K562 (cell line): Measurements from ENCODE around the gene NOSIP. TPM values are rescaled to one million over a fixed set of nuclear protein-coding genes. Genes with fewer than 3 reads are reported as not detected.
A peak's percentile ranks its signal among the peaks of the same experiment; 100 is the strongest.

Experiments used
- ADNP ChIP-seq: fragments of 200-800 bp; sonication (Bioruptor generic); IDR thresholded peaks from 2 replicates; pipeline ENCODE4 v1.6.1; 2016; ENCODE audit warnings: missing genetic modification characterization, missing compliant biosample characterization
- ARID1B ChIP-seq: fragments of 450-650 bp; IDR thresholded peaks from 2 replicates; pipeline ENCODE4 v1.6.1; 2016; ENCODE audit warnings: antibody characterized with exemption, mild to moderate bottlenecking, inconsistent platforms
- C11orf30 ChIP-seq: fragments of 450-650 bp; IDR thresholded peaks from 2 replicates; pipeline ENCODE4 v1.6.1; 2016; ENCODE audit warnings: low read depth, mild to moderate bottlenecking
- CREM ChIP-seq: IDR thresholded peaks from 2 replicates; pipeline ENCODE4 v1.6.1; 2014; ENCODE audit warnings: antibody characterized with exemption, low read depth
- DACH1 ChIP-seq: fragments of 450-650 bp; IDR thresholded peaks from 2 replicates; pipeline ENCODE4 v1.6.1; 2018; ENCODE audit not compliant: partially characterized antibody
- EGR1 ChIP-seq: fragments of 450-650 bp; conservative IDR thresholded peaks from 2 replicates; pipeline ENCODE4 v1.6.1; 2017; ENCODE audit warnings: mild to moderate bottlenecking
- ELF2 ChIP-seq: fragments of 250-450 bp; sonication (Bioruptor Pico); IDR thresholded peaks from 2 replicates; pipeline ENCODE4 v1.5.0; 2021; ENCODE audit warnings: mild to moderate bottlenecking
- ESRRA ChIP-seq: fragments of 450-650 bp; IDR thresholded peaks from 2 replicates; pipeline ENCODE4 v1.6.1; 2014; ENCODE audit warnings: low read depth, mild to moderate bottlenecking, moderate library complexity, borderline replicate concordance
- HOXB6 ChIP-seq: fragments of 250-450 bp; sonication (Bioruptor Pico); IDR thresholded peaks from 2 replicates; pipeline ENCODE4 v1.5.1; 2022; ENCODE audit warnings: mild to moderate bottlenecking, borderline replicate concordance
- KAT7 ChIP-seq: sonication (generic); formaldehyde crosslinking; IDR thresholded peaks from 2 replicates; pipeline ENCODE4 v1.8.0; 2022; ENCODE audit warnings: missing genetic modification reagents, mild to moderate bottlenecking, borderline replicate concordance
- MAX ChIP-seq: sonication (generic); formaldehyde crosslinking; IDR thresholded peaks from 2 replicates; pipeline ENCODE4 v1.9.0; 2022; ENCODE audit warnings: mild to moderate bottlenecking, missing genetic modification reagents
- MNT ChIP-seq, 2 experiments: fragments of 450-650 bp; conservative IDR thresholded peaks; 2 replicates each; pipeline ENCODE4 v1.6.1; 2017; ENCODE audit warnings: mild to moderate bottlenecking in 2 of 2, moderate library complexity in 2 of 2
- PHF8 ChIP-seq: fragments of 200-600 bp; sonication (generic); IDR thresholded peaks from 2 replicates; pipeline ENCODE4 v1.6.1; 2012; ENCODE audit warnings: mixed run types, mild to moderate bottlenecking, inconsistent platforms, low read length, moderate library complexity, borderline replicate concordance
- RBM39 ChIP-seq: fragments of 200-400 bp; formaldehyde crosslinking; optimal IDR thresholded peaks from 2 replicates; pipeline ENCODE3; 2018; ENCODE audit warnings: low read depth, low read length
- SPI1 ChIP-seq: IDR thresholded peaks from 2 replicates; pipeline ENCODE4 v1.6.1; 2011; ENCODE audit warnings: low read depth, low read length, control low read depth, borderline replicate concordance
- ZBTB7A ChIP-seq: IDR thresholded peaks from 2 replicates; pipeline ENCODE4 v1.6.1; 2011; ENCODE audit warnings: low read depth, mild to moderate bottlenecking, low read length, moderate library complexity, borderline replicate concordance; ENCODE audit not compliant: control insufficient read depth
- ZFP36 ChIP-seq: fragments of 150-350 bp; IDR thresholded peaks from 2 replicates; pipeline ENCODE4 v1.6.1; 2018; ENCODE audit warnings: low read length, low read depth; ENCODE audit not compliant: partially characterized antibody
- ZNF263 ChIP-seq: sonication (generic); formaldehyde crosslinking; IDR thresholded peaks from 2 replicates; pipeline ENCODE4 v1.8.0; 2022; ENCODE audit warnings: mild to moderate bottlenecking, missing genetic modification reagents, borderline replicate concordance
- ZNF277 ChIP-seq: fragments of 250-450 bp; sonication (Bioruptor Pico); IDR thresholded peaks from 2 replicates; pipeline ENCODE4 v1.8.0; 2022; ENCODE audit warnings: inconsistent platforms, mild to moderate bottlenecking, moderate library complexity, borderline replicate concordance
- ZNF518B ChIP-seq: fragments of 250-450 bp; sonication (Bioruptor Pico); IDR thresholded peaks from 2 replicates; pipeline ENCODE4 v1.5.0; 2021; ENCODE audit warnings: mild to moderate bottlenecking, moderate library complexity
- polyA plus RNA-seq, 8 experiments: library from polyadenylated mRNA; depleted of rRNA in 4 of 8; stranded (reverse) in 5 of 8; unstranded in 3 of 8; fragments of >200 nt; fragmentation: Nextera tagmentation in 2 of 8; fragmentation: Illumina TruSeq in 1 of 8; extraction: Ambion mirVana in 2 of 8; extraction: Trizol in 1 of 8; gene quantifications; 2 replicates each; pipeline versions ENCODE4 v1.2.1 to v1.2.3, GENCODE V29; 2011 to 2014; ENCODE audit warnings: inconsistent platforms in 1 of 8, missing spikeins in 1 of 8
- total RNA-seq, 7 experiments: library from RNA; depleted of rRNA in 6 of 7; stranded (reverse); fragments of >200 nt in 6 of 7; fragmentation: Illumina TruSeq in 2 of 7; extraction: Trizol in 2 of 7; gene quantifications; 2 replicates each; pipeline versions ENCODE4 v1.2.1 to v1.2.3, GENCODE V29; 2011 to 2021; ENCODE audit warnings: low replicate concordance in 1 of 7
- TF ChIP-seq, protein P1 (sequence below): sonication (generic); formaldehyde crosslinking; IDR thresholded peaks from 2 replicates; pipeline ENCODE4 v1.8.0; 2022; ENCODE audit warnings: missing genetic modification reagents, mild to moderate bottlenecking, moderate library complexity, borderline replicate concordance

NOSIP gene
- total and polyA plus RNA-seq, 9 of the 15 experiments (the other 6 are each of a cell fraction or from before 2014, with no cell fraction given) = 14.4 to 153 (median 79.9) TPM

GRCh38 chr19:49560358-49560900 is 19.9 kb downstream of the NOSIP start (continued):
- TF ChIP-seq ZNF518B (CRISPR knock-in tag) (no peak), MNT (conservative IDR thresholded peaks at IDR 0.05) (peak in 1 of 2 experiments; percentile 59; a peak in 2 of 4 replicates), ESRRA (peak; percentile 40; the same call in 1 of the 2 replicates), C11orf30 (peak; percentile 41), CREM (peak; percentile 35; the same call in 1 of the 2 replicates), HOXB6 (CRISPR knock-in tag) (no peak), PHF8 (no peak), ELF2 (CRISPR knock-in tag) (no peak), KAT7 (CRISPR knock-in tag) (no peak), ZBTB7A (peak; percentile 23; the same call in 1 of the 2 replicates), RBM39 (no peak), EGR1 (peak; percentile 67), ZNF277 (no peak), ZNF263 (peak; percentile 50; the same call in 1 of the 2 replicates), SPI1 (peak; percentile 21; the same call in 1 of the 2 replicates), ADNP (tag) (no peak), DACH1 (peak; percentile 63), MAX (CRISPR knock-in tag) (peak; percentile 10; the same call in 1 of the 2 replicates), ZFP36 (peak; percentile 97), ARID1B (no peak)
- TF ChIP-seq, protein P1, sequence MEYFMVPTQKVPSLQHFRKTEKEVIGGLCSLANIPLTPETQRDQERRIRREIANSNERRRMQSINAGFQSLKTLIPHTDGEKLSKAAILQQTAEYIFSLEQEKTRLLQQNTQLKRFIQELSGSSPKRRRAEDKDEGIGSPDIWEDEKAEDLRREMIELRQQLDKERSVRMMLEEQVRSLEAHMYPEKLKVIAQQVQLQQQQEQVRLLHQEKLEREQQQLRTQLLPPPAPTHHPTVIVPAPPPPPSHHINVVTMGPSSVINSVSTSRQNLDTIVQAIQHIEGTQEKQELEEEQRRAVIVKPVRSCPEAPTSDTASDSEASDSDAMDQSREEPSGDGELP (CRISPR knock-in tag) = peak; percentile 73
